H1 (cell line): ENCODE data around the gene ZNF613. TPM values are rescaled to one million over a fixed set of nuclear protein-coding genes. Genes with fewer than 3 reads are reported as not detected.

ENCODE experiments used
- CTCF ChIA-PET: fragments of 300-600 bp; sonication (Branson Sonifier 250); formaldehyde crosslinking; loops from one replicate; lab custom pipeline; 2021; ENCODE audit not compliant: partially characterized antibody; lab: Charles Lee
- POLR2A ChIA-PET: fragments of 300-600 bp; sonication (Branson Sonifier 250); formaldehyde crosslinking; loops from one replicate; lab custom pipeline; 2021; ENCODE audit warnings: inconsistent platforms; ENCODE audit not compliant: partially characterized antibody; lab: Charles Lee
- DNase-seq, 2 experiments: peaks; one replicate each; pipeline versions ENCODE4 v3.0.0 to v3.0.0-alpha.2; 2010 to 2022; ENCODE audit warnings: low spot score in 2 of 2, low read depth in 1 of 2, mixed read lengths in 1 of 2
- FAIRE-seq: peaks from 2 replicates; lab custom pipeline; 2011; peaks lifted over from hg19 to GRCh38; lab: Jason Lieb, UNC
- H2AFZ ChIP-seq: 2 replicates; pipeline ENCODE4 v1.8.1; 2012; ENCODE audit warnings: low read length, inconsistent platforms
- H2AK5ac ChIP-seq: 2 replicates; pipeline ENCODE4 v1.6.1; 2013; ENCODE audit warnings: low read depth, low read length
- H2BK120ac ChIP-seq: replicated peaks from 2 replicates; pipeline ENCODE3; 2013; ENCODE audit warnings: low read depth, low read length, inconsistent platforms
- H2BK12ac ChIP-seq: 2 replicates; pipeline ENCODE4 v1.6.1; 2013; ENCODE audit warnings: low read depth, low read length
- H2BK15ac ChIP-seq: 2 replicates; pipeline ENCODE4 v1.6.1; 2013; ENCODE audit warnings: low read length
- H2BK20ac ChIP-seq: 2 replicates; pipeline ENCODE4 v1.6.1; 2013; ENCODE audit warnings: low read length
- H2BK5ac ChIP-seq: 2 replicates; pipeline ENCODE4 v1.6.1; 2013; ENCODE audit warnings: low read depth, low read length
- H3K14ac ChIP-seq: 2 replicates; pipeline ENCODE4 v1.6.1; 2013; ENCODE audit warnings: inconsistent platforms; ENCODE audit not compliant: insufficient read length
- H3K18ac ChIP-seq: 2 replicates; pipeline ENCODE4 v1.6.1; 2013; ENCODE audit warnings: low read length; ENCODE audit errors: extremely low read depth
- H3K23ac ChIP-seq: 2 replicates; pipeline ENCODE4 v1.6.1; 2013; ENCODE audit warnings: inconsistent platforms; ENCODE audit not compliant: insufficient read length
- H3K23me2 ChIP-seq: 2 replicates; pipeline ENCODE4 v1.6.1; 2013; ENCODE audit warnings: low read depth, low read length
- H3K27ac ChIP-seq: 2 replicates; pipeline ENCODE4 v1.6.1; 2011; ENCODE audit warnings: low read depth, low read length, inconsistent platforms
- H3K27me3 ChIP-seq, 4 experiments: replicated peaks in 1 of 4; 1 replicate in 1 of 4; 2 replicates in 3 of 4; pipeline versions ENCODE4 v1.6.1 to v1.8.1; 2011 to 2013; ENCODE audit warnings: low read length in 3 of 4, mild to moderate bottlenecking in 3 of 4, inconsistent platforms in 2 of 4, mixed read lengths in 2 of 4, moderate library complexity in 1 of 4; ENCODE audit not compliant: control insufficient read depth in 3 of 4, insufficient read depth in 3 of 4; ENCODE audit errors: extremely low read depth in 1 of 4
- H3K36me3 ChIP-seq, 4 experiments: 2 replicates each; pipeline versions ENCODE4 v1.6.1 to v1.8.1; 2011 to 2013; ENCODE audit warnings: mild to moderate bottlenecking in 4 of 4, low read length in 3 of 4, moderate library complexity in 2 of 4, control low read depth in 1 of 4, inconsistent platforms in 1 of 4; ENCODE audit not compliant: insufficient read depth in 4 of 4, control insufficient read depth in 2 of 4
- H3K4ac ChIP-seq: replicated peaks from 2 replicates; pipeline ENCODE3; 2013; ENCODE audit warnings: low read length, low read depth, mixed read lengths, inconsistent platforms; ENCODE audit not compliant: insufficient read length
- H3K4me1 ChIP-seq, 4 experiments: replicated peaks in 1 of 4; 1 replicate in 1 of 4; 2 replicates in 3 of 4; pipeline versions ENCODE4 v1.6.1 to v1.8.1; 2011 to 2013; ENCODE audit warnings: low read length in 3 of 4, inconsistent platforms in 2 of 4, mixed read lengths in 1 of 4; ENCODE audit not compliant: insufficient read depth in 4 of 4, control insufficient read depth in 3 of 4
- H3K4me2 ChIP-seq, 2 experiments: 2 replicates each; pipeline versions ENCODE4 v1.6.1 to v1.8.1; 2011 to 2013; ENCODE audit warnings: low read depth in 2 of 2, low read length in 2 of 2, control low read depth in 1 of 2, inconsistent platforms in 1 of 2, mild to moderate bottlenecking in 1 of 2; ENCODE audit not compliant: insufficient read depth in 1 of 2
- H3K4me3 ChIP-seq, 4 experiments: fragments of 200-600, 300-600 bp in 1 of 4; sonication (generic), shearing (Covaris generic), sonication (Bioruptor Twin) in 1 of 4; 2 replicates each; pipeline versions ENCODE4 v1.5.1 to v1.8.1; 2011 to 2016; ENCODE audit warnings: low read length in 4 of 4, low read depth in 3 of 4, control low read depth in 2 of 4, inconsistent platforms in 2 of 4, mild to moderate bottlenecking in 2 of 4, mixed read lengths in 1 of 4, moderate library complexity in 1 of 4; ENCODE audit not compliant: insufficient read depth in 2 of 4; ENCODE audit errors: extremely low read depth in 1 of 4
- H3K56ac ChIP-seq: replicated peaks from 2 replicates; pipeline ENCODE3; 2013; ENCODE audit warnings: low read depth, mild to moderate bottlenecking, mixed read lengths, low read length, inconsistent platforms; ENCODE audit not compliant: insufficient read length
- H3K79me1 ChIP-seq: 2 replicates; pipeline ENCODE4 v1.6.1; 2013; ENCODE audit warnings: low read depth, low read length, control low read depth
- H3K79me2 ChIP-seq, 2 experiments: 2 replicates each; pipeline versions ENCODE4 v1.6.1 to v1.8.1; 2012 to 2013; ENCODE audit warnings: low read length in 2 of 2, mild to moderate bottlenecking in 2 of 2, inconsistent platforms in 1 of 2; ENCODE audit not compliant: insufficient read depth in 2 of 2, control insufficient read depth in 1 of 2
- H3K9ac ChIP-seq, 4 experiments: replicated peaks in 1 of 4; 1 replicate in 1 of 4; 2 replicates in 3 of 4; pipeline versions ENCODE4 v1.6.1 to v1.8.1; 2011 to 2013; ENCODE audit warnings: low read depth in 3 of 4, low read length in 3 of 4, control low read depth in 2 of 4, mild to moderate bottlenecking in 2 of 4, moderate library complexity in 2 of 4, inconsistent platforms in 1 of 4; ENCODE audit errors: extremely low read depth in 1 of 4
- H3K9me3 ChIP-seq, 2 experiments: 2 replicates each; pipeline versions ENCODE4 v1.6.1 to v1.8.1; 2012 to 2013; ENCODE audit warnings: mild to moderate bottlenecking in 2 of 2, moderate library complexity in 2 of 2, control low read depth in 1 of 2, inconsistent platforms in 1 of 2, low read depth in 1 of 2, low read length in 1 of 2, mixed read lengths in 1 of 2; ENCODE audit not compliant: insufficient read depth in 2 of 2
- H4K20me1 ChIP-seq, 2 experiments: replicated peaks in 1 of 2; 2 replicates each; pipeline versions ENCODE3 to v1.8.1; 2011 to 2013; ENCODE audit warnings: inconsistent platforms in 2 of 2, low read length in 2 of 2, mild to moderate bottlenecking in 1 of 2; ENCODE audit not compliant: insufficient read depth in 2 of 2, control insufficient read depth in 1 of 2
- H4K5ac ChIP-seq: 2 replicates; pipeline ENCODE4 v1.6.1; 2013; ENCODE audit warnings: low read length, low read depth, mixed read lengths, inconsistent platforms; ENCODE audit not compliant: insufficient read length
- H4K8ac ChIP-seq: 2 replicates; pipeline ENCODE4 v1.8.0; 2013; ENCODE audit warnings: mild to moderate bottlenecking, moderate library complexity, low read length, inconsistent platforms; ENCODE audit not compliant: insufficient read depth; ENCODE audit errors: extremely low read depth
- H4K91ac ChIP-seq: replicated peaks from 2 replicates; pipeline ENCODE3; 2013; ENCODE audit warnings: low read length, mixed read lengths, inconsistent platforms; ENCODE audit not compliant: insufficient read length
- CBX8 ChIP-seq: fragments of 300-800, 300-1000 bp; sonication (generic); IDR thresholded peaks from 2 replicates; pipeline ENCODE4 v1.7.1; 2016; ENCODE audit warnings: low read depth, low read length, borderline replicate concordance
- CTBP2 ChIP-seq: IDR thresholded peaks from 2 replicates; pipeline ENCODE4 v1.7.0; 2011; ENCODE audit warnings: borderline replicate concordance, mild to moderate bottlenecking, moderate library complexity, mixed read lengths, low read length; ENCODE audit not compliant: insufficient read depth, insufficient read length
- WGBS, 2 experiments: shearing (Covaris generic) in 1 of 2; methylation state at CpG; one replicate each; pipeline versions ENCODE4 v1.1.6 to v1.1.7; 2013 to 2015; ENCODE audit warnings: low lambda C conversion rate in 2 of 2, mixed read lengths in 2 of 2, inconsistent platforms in 1 of 2, low coverage in 1 of 2, missing lambda C conversion rate in 1 of 2; ENCODE audit not compliant: insufficient replicate concordance in 2 of 2, insufficient coverage in 1 of 2, insufficient read length in 1 of 2; ENCODE audit errors: extremely low coverage in 1 of 2, missing lambda C conversion rate in 1 of 2; 5-methylcytosine and 5-hydroxymethylcytosine counted together
- polyA plus RNA-seq, 7 experiments: library from polyadenylated mRNA; depleted of rRNA in 3 of 7; stranded (reverse) in 5 of 7; unstranded in 2 of 7; fragments of >200 nt in 5 of 7; fragments of 200-250 nt in 2 of 7; gene quantifications; 1 replicate in 5 of 7; 2 replicates in 1 of 7; 4 replicates in 1 of 7; pipeline versions ENCODE4 v1.2.1 to v1.2.3, GENCODE V29; 2011 to 2013; ENCODE audit warnings: missing spikeins in 2 of 7, mixed read lengths in 2 of 7
- total RNA-seq: library from RNA; stranded (reverse); fragmentation: NEBNext Ultra II Directional; extraction: Animal tissue kit (Norgen Biotek cat#: 25700); gene quantifications from 2 replicates; pipeline ENCODE4 v1.2.1, GENCODE V29; 2021

ZNF613 gene
- total and polyA plus RNA-seq, 2 of the 8 experiments (the other 6 are each of a cell fraction or from before 2014, with no cell fraction given): 4.7 to 14.2 TPM

- 92% methylated on average over 1 of the region's 1 CpG; no CpG with 5 or more reads in 1 of the 2 experiments for WGBS, 2 experiments
Measured at GRCh38 chr19:51946602-51947001, 19.3 kb downstream of the ZNF613 start.

More at GRCh38 chr19:51946602-51947001, 19.3 kb downstream of the ZNF613 start:
- Histone ChIP-seq H3K4me2 (no peak overlapping the region), H3K4me3 (no peak overlapping the region), H3K4ac (no peak overlapping the region), H3K4me1 (no peaks in the 10 kb centered on the region), H3K36me3 (peaks cover 27 to 53% (median 46%) of the 10 kb centered on the region in 4 experiments), H3K23me2 (no peaks in the 10 kb centered on the region), H3K56ac (no peak overlapping the region), H4K8ac (no peak overlapping the region), H3K9me3 (peaks cover 85 to 92% of the 10 kb centered on the region in 2 experiments), H3K27me3 (no peaks in the 10 kb centered on the region), H3K79me1 (0 out of 2 replicates have a peak, but pooled peaks cover 2% of the 10 kb centered on the region), H4K91ac (no peak overlapping the region), H3K14ac (no peak overlapping the region), H3K23ac (no peak overlapping the region), H2AFZ (no peak overlapping the region), H2AK5ac (no peak overlapping the region), H2BK120ac (no peak overlapping the region), H2BK5ac (no peak overlapping the region), H4K5ac (no peak overlapping the region), H3K9ac (no peak overlapping the region), H2BK20ac (no peak overlapping the region), H2BK12ac (no peak overlapping the region)
- CTCF ChIA-PET: no interaction called here
- DNase-seq: no peak
- FAIRE-seq: no peak
- POLR2A ChIA-PET: interaction anchor here (0.9 to 1.5 kb wide), 4 partner anchors 12 to 81 kb away, joined by 3 read pairs; no protein-coding TSS in a partner anchor
- no peak for TF ChIP-seq CTBP2
- no peak for TF ChIP-seq CBX8
- TF ChIP-seq, all 59 proteins: peak for 0
- H3K79me2 ChIP-seq: no peaks in the 10 kb centered on the region
- no peak overlapping the region for H3K18ac ChIP-seq
- no peaks in the 10 kb centered on the region for H4K20me1 ChIP-seq
- no peak overlapping the region for H3K27ac ChIP-seq
- no peak overlapping the region for H2BK15ac ChIP-seq
